HT1080 (cell line): ENCODE data around the gene PAX3. TPM values are rescaled to one million over a fixed set of nuclear protein-coding genes. Genes with fewer than 3 reads are reported as not detected.

Experiments used
- DNase-seq: peaks from one replicate; pipeline ENCODE4 v3.0.0-alpha.2; 2015; ENCODE audit warnings: low read depth
- total RNA-seq: library from RNA; depleted of rRNA; stranded (reverse); fragments of >200 nt; shearing (Covaris generic); gene quantifications from 2 replicates; pipeline ENCODE4 v1.2.3, GENCODE V29; 2014

Gene PAX3
- total RNA-seq, 1 experiment from 2014 or later = not detected

DNA sequence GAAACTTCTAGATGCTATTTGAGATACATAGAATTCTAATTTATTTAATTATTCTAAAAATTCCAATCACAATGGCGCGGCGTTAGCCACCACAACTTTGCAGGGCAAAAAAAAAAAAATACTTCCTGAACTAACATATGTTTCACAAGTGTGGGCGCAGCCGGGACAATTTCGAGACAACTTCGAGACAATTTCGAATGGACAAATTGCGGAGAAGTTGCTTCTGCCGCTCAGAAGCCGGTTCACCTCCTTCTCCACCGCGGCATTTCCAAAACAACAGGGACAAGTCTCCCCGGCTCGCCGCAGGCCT, 842 bp downstream of the PAX3 start:
- DNase-seq = no peak

DNA sequence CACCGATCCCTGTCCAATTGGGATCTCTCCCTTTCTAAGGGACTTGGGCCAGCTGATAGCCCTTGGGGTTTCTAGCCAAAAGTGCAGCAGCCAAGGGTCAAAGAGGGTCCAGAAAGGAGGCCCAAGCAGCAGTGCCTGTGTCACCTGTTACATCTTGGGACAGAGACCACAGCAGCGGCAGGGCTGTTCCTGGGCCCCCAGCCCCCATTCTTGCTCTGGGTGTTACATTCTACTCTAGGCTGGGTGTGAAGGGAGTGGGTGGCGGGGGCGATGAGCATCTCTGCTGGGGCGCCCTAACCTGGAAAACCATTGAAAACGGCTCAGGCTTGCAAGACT, 1.2 kb downstream of the PAX3 start:
- no peak for DNase-seq

DNA sequence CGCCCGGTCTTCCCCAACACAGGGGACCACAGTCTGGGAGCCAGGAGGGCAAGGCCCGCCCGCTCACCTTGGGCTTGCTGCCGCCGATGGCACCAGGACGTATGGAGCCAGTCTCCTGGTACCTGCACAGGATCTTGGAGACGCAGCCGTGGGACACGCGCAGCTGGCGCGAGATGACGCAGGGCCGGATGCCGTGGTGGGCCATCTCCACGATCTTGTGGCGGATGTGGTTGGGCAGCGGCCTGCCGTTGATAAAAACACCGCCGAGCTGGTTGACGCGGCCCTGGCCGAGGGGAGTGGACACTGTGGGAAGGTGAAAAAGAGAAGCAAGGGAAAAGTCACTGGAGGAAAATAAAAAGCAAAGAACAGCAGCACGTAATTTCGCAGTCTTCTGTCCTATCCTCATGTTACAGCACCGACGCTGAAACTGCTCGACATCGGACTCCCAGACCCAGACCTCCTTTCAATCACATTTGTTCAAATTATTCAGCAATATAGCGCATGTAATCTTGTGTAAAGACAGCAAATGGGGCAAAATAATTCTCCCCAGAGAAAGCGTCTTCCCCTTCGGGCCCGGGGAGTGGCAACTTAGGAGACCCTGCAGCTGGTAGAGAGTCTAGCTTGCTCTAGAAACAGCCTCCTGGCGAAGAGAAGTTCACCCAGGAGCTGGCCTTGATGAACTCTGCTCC, 1.7 kb downstream of the PAX3 start:
- DNase-seq = no peak

DNA sequence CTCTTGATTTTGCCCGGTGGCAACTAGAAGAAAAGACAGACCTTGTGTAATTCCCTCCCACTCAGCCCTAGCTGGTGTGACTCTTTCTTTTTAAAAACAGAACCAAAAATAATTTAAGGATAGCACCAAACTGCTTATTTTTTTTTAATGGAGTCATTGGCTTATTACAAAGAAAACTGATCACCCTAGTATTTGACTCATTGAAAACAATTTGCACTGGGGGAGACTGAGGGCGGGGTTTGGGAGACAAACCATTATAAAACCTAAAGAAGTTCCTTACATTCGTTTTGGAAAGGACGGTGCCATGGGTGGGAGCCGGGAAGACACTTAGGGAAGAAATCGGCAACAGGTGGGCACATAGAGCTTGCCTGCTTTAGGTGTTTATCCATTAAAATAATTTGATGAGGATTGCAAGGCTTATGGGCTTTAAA, 2.5 kb downstream of the PAX3 start:
- DNase-seq = no peak

DNA sequence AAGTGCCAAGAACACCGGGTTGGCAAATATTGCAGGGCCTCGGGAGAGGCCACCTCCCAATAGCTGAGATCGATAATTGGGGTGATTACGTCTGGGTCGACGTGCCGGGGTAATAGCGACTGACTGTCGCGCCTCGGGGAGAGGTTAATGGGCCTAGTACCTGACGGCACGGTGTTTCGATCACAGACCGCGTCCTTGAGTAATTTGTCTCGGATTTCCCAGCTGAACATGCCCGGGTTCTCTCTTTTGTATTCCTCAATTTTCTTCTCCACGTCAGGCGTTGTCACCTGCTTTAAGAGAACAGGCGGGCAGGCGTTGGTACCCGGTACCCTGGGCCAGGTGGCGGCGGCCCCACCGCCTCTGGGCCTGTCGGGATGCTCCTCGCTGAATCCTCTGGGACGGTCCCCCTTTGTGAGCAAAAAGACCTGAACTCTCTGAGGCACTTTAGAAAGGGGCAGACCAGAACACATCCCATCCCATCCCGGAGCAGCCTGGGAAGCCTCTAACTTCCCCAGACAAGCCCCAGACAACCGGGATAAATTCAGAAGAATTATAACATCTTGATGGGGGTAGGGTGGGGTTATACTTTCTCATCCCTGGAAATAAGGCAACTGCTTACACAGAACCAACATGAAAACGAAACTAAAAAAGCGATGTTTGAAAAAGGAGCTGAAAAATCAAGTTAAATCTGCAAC, 3.3 kb downstream of the PAX3 start:
- no peak for DNase-seq

DNA sequence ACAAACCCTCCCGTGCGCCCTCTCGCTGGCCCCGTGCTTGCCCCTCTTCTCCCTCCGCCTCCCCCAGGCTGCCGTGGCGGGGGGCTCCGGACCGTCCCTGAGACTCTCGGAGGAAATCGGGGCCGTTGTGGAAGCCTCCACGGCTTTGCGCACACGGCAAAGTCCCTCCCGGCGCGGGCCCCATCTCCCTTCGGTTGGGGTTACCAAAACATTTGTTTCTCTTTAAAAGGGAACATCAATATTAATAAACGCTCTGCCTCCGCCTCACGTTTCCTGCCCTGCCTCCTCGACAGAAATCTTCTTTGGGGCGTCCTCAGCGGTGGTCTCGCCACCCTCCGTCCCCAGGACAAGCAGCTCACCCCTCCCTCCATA, 3.8 kb downstream of the PAX3 start:
- no peak for DNase-seq

DNA sequence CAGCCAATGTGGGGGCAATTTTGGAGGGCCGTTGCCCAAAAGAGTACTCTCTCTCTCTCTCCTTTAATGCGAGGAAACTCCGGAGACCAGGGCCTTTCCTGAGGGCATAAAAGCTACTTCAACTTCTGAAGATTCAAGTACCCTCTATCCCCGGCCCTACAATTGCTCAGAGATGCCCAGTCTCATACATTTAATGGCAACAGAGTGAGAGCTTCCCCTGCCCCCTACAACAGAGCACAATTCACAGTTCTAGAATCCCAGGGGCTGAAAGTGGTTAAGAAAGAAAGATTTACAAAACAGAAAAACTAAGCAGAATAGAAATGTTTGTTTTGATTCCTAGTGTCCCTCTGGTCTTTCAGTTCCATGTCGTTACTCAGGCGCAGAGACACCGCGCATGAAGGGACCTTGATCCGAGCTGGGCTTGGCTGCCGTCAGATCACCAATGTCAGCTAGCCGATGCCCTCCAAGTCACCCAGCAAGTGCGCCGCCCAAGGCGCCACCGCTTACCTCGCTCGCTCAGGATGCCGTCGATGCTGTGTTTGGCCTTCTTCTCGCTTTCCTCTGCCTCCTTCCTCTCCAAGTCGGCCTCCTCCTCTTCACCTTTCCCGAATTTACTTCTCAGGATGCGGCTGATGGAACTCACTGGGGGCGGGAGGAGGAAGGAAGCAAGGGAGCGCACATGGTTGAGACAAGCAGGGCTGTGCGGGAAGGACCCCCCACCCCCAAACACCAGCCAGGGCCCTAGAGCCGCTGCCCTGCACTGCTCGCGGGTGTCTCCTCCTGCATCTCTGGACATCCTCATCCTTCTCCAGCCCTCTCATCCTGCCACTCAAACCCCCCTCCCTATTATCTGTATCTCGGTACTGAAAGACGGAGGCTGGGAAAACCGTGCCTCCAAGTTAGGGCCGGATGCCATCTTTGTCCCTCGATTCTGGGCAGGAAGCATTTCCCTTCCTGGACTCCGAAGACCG, 4.9 kb downstream of the PAX3 start:
- DNase-seq = no peak

DNA sequence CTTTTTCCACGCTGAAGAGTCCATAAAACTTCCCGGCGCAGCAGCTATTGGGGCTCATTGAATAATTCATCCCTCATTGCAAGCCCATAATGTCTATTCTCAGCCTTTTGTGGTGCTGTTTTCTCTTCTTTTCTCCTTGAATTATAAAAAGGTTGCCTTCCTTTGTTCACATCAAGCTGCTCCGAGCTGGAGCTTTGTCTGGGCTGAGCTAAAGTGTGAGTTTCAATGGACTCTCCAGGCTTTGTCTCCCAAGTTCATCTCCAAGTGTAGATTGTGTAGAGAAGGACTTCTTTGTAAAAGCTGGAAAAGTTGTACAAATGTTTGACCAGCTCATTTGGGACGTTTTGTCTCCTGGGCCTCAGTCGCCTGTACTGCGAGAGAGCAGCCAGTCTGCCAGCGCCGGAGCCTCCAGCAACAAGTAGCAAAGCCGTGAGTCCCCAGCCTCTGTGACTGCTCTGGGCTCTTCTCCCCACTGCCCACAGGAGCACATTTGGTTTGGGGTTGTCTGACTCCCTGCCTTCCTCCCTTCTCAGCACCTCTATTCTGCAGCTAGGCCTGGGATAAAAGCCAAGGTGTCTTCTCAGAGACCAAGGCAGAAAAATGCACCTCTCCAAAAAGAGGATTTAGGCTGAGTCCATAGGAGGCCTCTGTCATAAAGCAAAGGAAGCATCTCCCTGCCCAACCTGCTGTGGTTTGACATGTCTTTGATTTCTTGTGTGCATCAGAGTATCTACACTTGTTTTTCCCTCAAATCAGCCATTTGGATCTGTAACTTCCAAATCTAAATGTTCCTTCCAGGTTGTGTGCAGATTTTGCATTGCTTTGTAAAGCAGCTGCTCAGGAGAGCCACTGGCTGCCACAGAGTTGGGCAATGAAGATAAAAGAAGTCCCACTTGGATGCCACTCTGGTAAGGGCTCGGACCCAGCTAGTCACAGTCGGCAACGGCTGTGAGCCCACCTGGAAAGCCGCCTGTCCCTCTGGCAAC, 6.4 kb downstream of the PAX3 start:
- DNase-seq = no peak

DNA sequence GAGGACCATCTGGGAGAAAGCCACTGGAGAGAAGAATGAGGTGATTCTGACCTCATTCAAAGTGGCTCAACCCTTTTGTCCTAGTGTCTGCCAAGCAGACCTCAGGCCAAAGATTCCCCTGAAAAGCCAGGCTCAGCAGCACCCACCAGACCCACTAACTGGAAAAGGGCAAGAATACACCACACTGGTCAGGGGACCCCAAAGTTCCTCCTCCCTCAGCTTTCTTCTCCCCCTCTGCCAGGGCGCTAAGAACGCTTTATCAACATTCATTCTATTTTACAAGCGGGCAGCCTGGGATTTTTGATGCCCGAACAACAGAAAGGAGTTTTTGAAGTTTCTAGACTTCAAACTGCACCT, 7.3 kb downstream of the PAX3 start:
- no peak for DNase-seq

DNA sequence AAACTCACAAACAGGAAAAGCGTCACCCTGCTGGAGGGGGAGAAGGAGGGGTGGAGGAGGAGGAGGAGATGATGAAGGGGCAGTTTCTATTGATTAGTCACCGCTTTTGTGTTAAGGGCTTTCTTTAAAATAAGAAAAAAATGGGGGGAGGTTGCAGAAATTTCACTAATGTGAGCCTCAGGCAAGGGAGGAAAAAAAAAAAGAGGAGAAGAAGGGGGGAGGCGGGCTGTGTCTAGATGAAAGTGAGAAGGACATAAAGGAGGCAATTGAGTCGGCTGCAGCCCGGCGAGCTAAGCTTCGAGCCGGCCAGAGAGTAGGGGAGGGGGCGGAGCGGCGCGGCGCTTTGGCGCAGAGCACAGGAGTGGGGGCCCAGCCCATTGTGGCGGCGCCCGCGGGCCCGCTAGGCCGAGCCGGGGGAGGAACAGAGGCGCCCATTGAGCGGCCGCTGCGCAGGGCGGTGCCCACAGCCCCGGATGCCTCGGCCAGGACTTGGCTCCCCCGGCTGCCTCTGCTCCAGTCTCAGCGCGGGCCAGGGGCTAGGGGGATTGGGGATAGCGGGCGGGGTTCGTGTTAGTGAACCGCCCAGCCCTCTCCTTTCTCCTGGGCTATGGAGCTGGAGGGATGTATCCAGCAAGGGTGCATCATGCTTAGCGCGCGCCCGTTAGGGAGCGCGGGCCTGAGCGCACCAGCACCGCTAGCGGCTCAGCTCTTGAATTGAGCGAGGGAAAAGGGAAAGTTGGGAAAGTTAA, 7.9 kb downstream of the PAX3 start:
- peak; percentile 41 for DNase-seq

DNA sequence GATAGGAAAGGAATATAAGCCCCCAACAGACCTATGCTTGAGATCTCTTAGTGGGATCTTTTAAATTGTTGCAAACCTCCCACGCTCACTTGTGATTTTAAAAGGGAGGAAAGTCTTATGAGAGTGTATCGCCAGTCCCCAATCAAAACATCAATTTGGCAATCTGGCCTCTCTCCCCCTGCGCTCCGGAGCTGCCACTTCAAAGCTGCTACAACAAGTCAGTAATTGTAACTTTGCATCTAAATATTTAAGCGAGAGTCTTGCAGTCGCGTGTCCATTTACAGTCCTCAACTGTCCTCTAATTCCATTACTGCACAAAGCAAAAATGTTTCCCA, 8.4 kb downstream of the PAX3 start:
- no peak for DNase-seq

DNA sequence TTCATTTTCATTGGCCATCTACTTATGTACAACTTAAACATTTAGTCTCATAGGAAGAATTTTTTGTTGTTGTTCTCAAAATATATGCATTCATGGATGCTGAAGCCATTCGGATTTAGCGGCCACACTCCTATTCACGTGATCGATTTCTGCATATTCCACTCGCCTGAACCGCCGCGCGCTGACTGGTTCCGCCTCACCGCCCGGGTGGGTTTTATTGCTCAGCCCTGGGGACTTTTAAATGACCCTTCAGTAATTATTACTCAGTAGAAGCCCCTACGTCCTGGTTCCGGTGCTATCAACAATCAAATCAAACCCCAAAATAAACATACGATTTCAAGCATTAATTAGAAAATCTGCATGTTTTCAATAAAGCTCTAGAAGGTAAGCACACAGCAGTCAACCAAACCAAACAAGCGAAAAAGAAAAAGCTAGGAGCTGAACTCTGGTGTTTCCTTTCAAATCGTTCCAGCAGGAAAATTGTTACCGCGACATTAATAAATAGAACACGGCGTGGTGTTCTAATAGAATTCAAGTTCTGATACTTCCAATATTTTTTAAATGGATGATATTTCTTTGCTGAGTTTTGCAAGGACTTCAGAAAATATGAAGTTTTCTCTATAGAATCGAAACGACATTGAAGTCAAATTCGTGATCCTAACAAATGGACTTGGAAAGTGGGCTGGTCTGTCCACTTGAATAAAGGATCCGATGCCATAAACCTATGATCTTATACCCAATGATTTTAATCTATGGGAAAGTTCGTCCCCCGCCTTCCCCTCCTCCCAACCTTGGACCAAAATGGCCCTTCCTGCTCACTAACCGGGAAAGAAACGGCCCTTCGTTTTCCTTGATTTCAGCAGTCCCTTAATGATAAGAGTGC, 9.3 kb downstream of the PAX3 start:
- no peak for DNase-seq

DNA sequence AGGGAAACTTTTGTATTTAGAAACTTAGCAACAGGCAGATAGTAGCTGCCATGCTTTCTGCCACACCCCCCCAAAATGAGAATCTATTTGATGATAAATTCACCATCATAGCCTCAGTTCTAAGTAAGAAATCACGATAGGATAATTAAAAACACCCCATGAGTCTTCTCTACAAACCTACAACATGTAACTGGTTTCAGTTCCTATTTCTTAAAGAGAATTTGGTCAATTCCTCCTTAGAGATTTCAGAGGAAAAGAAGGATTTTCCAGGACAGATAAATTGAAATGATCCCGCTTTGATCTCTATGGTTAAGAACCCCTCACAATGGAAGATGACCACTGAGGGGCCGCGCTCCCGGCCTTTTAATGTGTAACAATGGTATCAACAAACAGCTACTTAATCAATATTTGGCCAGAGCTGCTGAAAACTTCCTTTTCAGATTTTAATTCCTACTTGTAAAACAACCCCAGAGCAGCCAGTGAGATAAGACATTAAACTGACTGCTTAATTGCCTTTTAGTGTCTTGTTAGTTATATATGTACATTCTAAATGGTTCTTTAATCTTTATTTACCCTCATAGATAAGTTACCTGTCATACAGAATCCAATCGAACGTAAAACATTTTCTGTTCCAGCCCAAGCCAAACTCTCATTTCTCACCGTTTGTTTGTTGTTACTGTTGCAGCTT, 10.1 kb downstream of the PAX3 start:
- DNase-seq = no peak

DNA sequence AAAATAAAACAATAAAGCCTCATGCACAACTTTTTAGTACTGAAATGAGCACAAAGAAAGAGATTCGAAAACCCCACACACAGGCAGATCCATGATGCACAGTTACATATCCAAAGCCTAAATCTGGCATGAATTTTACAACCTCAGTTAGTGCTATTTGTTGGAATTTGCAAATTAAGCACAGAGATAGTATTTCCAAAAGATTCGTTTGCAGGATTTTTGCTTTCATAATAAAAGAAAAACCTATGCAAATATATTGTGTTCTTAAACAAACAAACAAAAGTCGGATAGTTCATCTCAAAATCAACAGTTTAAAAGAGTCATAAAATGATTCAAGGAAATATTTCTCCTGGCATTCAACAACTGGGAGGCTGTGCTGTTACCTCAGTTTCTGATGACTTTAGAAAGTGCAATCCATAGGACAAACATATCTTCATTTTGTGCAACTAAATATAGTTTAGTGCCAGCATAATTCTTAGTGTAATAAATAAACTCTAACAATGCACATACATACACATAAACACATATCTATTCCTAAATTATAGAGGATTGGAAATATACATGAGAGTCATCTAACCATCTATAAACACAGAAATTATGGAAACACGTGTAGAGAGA, 10.8 kb downstream of the PAX3 start:
- DNase-seq = no peak

DNA sequence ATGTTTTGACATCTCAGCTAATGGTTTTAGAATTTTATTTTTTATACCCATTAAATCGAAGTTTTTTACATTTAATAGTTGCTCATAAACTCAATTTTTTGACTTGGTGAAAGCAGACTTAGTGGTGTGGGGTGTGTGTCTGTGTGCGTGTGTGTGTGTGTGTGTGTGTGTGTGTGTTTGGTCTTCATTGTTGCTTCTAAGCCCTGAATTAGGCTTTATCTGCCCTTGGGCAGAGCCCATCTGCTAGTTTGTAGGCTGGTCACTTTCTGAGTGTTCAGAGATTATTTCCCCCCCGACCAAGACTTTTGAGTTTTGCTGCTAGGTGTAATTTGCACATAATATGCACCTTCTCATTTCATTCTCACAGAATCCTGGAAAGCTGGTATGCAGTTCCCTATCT, 14.3 kb downstream of the PAX3 start:
- no peak for DNase-seq

DNA sequence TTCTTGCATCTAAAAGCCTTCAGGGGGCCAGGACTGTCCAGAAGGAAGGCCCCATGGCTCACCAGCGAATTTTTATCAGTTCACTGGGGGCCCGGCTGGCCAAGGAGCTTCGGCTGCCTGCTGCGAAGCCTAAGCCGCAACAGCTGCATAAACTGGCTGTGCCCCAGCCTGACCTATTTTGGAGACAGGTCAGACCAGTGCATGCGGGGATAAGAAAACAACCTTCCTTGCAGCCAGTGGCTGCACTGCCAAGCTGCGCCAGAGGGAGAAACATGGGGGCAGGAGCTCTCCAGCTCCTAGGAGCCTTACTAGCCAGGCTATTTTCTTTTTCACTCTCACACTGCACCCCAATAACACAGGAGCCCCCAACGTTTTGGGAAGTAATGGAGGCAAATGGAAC, 15.2 kb downstream of the PAX3 start:
- no peak for DNase-seq

DNA sequence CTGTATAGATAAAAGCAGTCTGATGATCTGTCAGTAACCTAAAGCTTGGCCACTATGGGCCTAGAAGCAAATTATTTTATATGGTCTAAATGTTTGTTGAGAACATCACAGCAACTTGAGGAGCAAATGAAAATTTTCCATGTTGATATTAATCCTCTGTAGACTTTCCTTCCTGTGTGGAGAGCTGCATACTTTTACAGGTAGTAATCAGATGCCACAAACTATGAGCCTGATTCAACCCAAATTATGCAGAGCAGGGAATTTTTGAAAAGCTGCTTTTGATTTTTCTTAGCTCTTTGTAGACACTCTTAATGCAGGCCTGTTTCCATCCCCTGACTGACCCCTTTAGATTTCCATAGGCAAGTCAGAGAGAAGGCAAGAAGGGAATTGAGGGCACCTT, 17.3 kb downstream of the PAX3 start:
- no peak for DNase-seq

DNA sequence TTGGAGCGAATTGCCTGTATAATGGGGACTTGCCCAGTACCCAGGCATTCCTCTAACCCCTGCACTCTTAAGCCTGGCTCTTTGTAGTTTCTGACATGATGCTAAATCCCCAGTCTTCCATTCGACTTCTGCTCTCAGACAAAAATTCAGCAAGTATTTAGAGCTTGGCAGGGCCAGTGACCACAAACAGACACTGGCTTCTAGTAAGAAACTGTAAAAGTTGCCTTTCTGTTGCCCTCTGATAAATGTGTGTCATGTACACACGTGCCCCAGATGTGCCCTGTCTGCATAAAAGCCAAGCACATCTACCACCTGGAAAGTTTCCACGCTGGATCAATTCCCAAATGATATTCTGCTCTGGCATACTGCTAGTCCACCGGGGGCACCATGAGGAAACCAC, 18.0 kb downstream of the PAX3 start:
- DNase-seq = no peak
